HL-60/S4 treated with retinoic acid at 250 ng/mL for 4 days and 3 days (cell line): ENCODE results near the gene PLEKHG3.

Source experiments
- in situ Hi-C: fragments of 300-500 bp; cut with MboI; formaldehyde crosslinking; loops from 2 replicates; pipeline ENCODE4 v1.7.0; 2022; ENCODE audit warnings: low sequenced_read_pairs

PLEKHG3 gene

GRCh38 chr14:64762044-64763034 lies 58.1 kb downstream of the PLEKHG3 start:
- in situ Hi-C loops: no loop called here

GRCh38 chr14:64763085-64763782 lies 59.0 kb downstream of the PLEKHG3 start:
- in situ Hi-C loops: no loop called here

GRCh38 chr14:64763801-64764621 lies 59.8 kb downstream of the PLEKHG3 start:
- in situ Hi-C loops: no loop called here

DNA sequence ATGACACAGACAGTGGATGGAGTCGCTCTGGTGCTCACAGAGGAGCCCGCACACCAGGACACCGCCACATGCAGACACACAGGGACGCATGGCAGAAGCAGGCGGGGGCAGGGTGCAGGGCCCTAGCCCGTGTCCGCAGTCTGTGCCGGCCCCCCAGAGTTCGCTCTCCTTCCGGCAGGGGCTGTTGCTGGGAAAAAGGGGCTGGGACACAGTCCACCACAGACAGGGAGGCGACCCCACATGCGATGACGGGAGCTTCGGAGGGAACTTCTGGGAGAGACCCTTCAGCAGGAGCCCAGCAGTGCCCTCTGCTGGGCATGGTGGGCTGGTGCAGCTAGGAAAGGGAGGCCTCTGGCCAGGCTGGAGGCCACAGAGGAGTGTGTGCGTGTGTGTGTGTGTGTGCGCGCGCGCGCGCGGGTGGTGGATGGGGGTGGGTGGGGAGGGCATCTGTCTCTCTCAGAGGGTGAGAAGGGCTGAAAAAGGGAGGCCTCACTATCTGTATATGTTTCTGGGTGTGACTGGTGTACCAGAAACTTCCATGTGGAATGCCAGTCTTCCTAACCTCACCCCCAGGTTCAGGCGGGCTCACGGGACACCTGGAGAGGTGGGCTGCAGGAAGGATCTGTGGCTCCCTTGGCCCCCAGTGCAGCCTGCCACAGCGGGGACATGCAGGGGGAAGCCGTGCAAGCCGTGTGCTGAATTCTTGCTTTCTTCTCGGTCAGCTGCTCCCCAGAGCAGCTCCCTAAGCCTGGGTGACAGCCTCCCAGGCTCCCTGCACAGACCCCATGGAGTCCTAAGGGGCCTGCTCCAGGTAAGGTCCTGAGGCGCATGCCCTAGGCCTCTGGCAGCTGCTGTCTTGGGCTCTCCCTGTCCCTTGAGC lies 60.7 kb downstream of the PLEKHG3 start:
- in situ Hi-C loops: no loop called here

DNA sequence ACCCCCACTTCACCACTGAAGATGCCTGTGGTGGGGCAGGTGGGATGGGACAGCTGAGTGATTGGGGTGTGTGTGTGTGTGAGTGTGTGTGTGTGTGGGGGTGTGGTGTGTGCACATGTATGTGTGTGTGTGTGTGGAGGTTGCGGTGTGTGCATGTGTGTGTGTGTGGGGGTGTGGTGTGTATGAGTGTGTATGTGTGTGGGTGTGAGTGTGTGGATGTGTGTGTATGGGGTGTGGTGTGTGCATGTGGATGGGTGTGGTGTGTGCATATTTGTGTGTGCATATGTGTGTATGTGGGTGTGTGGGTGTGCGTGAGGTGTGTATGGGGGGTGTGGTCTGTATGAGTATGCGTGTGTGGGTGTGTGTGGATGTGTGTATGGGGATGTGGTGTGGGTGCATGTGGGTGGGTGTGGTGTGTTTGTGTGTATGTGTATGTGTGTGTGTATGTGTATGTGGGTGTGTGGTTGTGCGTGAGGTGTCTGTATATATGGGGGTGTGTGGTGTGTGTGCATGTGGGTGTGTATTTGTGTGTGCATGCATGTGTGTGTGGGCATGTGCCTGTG lies 61.6 kb downstream of the PLEKHG3 start:
- in situ Hi-C loops: no loop called here

GRCh38 chr14:64766430-64767151 lies 62.4 kb downstream of the PLEKHG3 start:
- in situ Hi-C loops: no loop called here

GRCh38 chr14:64767215-64767964 lies 63.2 kb downstream of the PLEKHG3 start:
- in situ Hi-C loops: no loop called here

DNA sequence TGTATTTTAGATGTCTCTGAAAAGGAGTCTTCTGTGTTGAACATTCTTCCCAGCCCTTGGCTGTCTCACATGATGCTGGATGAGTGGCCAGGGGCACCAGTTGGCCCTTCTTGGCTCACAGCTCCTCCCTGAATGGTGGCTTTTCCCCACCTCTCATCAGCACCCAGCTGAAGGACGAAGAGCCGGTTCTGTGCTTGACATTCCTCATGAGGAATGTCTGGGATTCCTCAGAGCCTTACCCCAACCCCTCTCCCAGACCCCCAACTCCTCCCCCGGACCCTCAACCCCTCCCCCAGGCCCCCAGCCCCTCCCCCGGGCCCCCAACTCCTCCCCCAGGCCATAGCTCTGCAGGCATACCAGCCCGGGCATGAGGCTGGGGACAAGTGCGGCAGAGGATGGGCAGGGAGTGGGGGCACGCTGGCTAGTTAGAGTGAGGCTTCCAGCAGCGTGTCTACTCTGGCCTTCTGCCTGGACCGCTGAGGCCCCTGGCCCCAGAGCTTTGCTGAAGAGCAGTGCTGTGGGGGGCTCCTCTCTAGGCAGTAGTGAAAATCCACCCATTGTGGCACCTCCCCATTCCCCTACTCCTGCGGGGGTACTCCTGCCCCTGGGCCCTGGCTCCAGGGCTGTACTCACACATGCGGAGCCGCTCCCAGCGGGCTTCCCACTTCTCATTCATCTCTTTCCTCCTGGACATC lies 64.3 kb downstream of the PLEKHG3 start:
- in situ Hi-C loops: no loop called here

GRCh38 chr14:64769096-64770020 lies 65.1 kb downstream of the PLEKHG3 start:
- in situ Hi-C loops: no loop called here

GRCh38 chr14:64770751-64771150 lies 66.5 kb downstream of the PLEKHG3 start:
- in situ Hi-C loops: no loop called here

- in situ Hi-C loops: no loop called here
Measured at GRCh38 chr14:64771161-64771560, 66.9 kb downstream of the PLEKHG3 start.

GRCh38 chr14:64772397-64772950 lies 68.2 kb downstream of the PLEKHG3 start:
- in situ Hi-C loops: no loop called here

GRCh38 chr14:64773046-64773445 lies 68.8 kb downstream of the PLEKHG3 start:
- in situ Hi-C loops: no loop called here

GRCh38 chr14:64773577-64773976 lies 69.4 kb downstream of the PLEKHG3 start:
- in situ Hi-C loops: no loop called here

DNA sequence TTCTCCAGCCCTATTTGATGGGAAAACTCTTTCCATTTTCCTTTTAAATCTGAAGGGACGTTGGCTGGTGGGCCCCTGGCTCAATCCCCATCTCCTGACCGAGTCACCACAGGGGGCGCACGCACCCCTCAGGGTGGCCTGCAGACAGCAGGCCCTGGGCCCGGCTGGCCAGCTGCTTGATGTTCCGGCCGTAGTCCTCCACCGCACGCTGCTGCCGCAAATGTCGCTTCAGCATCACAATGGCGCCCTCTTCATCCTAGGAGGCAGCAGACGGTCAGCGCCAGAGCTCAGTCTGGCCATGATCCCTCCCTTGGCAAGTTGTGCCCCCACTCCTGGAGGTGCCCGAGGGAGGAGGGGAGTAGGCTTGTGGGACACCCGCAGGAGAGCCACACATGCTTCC lies 70.0 kb downstream of the PLEKHG3 start:
- in situ Hi-C loops: no loop called here

GRCh38 chr14:64775081-64775777 lies 71.0 kb downstream of the PLEKHG3 start:
- in situ Hi-C loops: no loop called here
